AG09319 (cell line): ENCODE results near the gene DFFB.

Experiments used
- DNase-seq: peaks from one replicate; pipeline ENCODE4 v3.0.0-alpha.2; 2010; ENCODE audit warnings: low read depth; ENCODE audit errors: extremely low read depth
- CTCF ChIP-seq: IDR thresholded peaks from 2 replicates; pipeline ENCODE4 v1.5.1; 2011; ENCODE audit warnings: low read depth, mild to moderate bottlenecking, inconsistent platforms, low read length, moderate library complexity

The DFFB gene

GRCh38 chr1:3924825-3925220 lies 67.5 kb downstream of the DFFB start:
- TF ChIP-seq CTCF, result no peak
- DNase-seq, result no peak

- no peak for TF ChIP-seq CTCF
- DNase-seq, result no peak
Observed at GRCh38 chr1:3925256-3925655, 68.0 kb downstream of the DFFB start.

- TF ChIP-seq CTCF, result no peak
- DNase-seq, result no peak
Observed at GRCh38 chr1:3925762-3926161, 68.5 kb downstream of the DFFB start.

DNA sequence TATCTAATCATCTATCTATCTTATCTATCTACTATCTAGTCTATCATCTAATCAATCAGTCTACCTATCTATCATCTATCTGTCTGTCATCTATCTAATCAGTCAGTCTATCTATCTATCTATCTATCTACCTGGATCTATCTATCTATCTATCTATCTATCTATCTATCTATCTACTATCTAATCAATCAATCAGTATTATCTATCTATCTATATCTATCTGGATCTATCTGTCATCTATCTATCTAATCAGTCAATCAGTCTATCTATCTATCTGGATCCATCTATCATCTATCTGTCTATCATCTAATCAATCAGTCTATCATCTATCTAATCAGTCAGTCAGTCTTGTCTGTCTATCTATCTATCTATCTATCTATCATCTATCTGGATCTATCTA lies 69.7 kb downstream of the DFFB start:
- no peak for TF ChIP-seq CTCF

GRCh38 chr1:3928586-3928985 lies 71.3 kb downstream of the DFFB start:
- no peak for DNase-seq
- TF ChIP-seq CTCF, result no peak

More for the DNA sequence above, 69.7 kb downstream of the DFFB start:
- DNase-seq, result no peak

DNA sequence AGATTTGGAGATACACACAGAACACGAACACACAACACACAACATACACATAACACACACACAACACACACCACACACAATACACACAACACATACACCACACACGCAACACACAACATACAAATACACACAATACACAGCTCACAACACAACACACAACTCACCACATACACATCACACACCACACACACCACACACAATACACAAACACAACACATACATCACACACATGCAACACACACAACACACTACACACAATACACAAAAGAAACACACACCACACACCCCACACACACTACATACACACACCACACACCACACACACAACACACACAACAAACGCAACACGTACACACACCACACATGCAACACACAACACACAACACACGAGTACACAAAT lies 71.8 kb downstream of the DFFB start:
- no peak for DNase-seq
- no peak for TF ChIP-seq CTCF

DNA sequence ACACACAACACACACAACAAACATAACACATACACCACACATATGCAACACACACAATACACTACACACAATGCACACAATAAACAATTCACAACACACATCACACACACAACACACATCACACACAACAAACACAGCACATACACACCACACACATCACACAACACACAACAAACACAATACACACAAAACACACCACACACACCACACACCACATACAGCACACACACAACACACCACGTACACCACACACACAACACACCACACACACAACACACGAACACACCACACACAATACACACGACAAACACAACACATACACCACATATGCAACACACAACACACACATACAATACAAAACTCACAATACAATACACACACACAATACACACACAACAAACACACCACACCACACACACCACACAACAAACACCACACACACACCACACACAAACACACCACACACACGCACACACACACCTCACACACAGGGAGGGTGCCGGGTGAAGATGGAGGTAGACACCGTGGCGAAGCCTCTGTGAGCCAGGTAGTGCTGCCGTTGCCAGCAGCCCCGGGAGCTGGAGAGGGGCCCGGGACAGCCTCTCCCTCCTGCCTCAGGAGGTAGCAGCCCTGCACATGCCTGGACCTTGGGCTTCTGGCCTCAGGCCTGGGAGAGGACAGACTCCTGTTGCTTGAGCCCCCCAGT lies 73.2 kb downstream of the DFFB start:
- no peak for TF ChIP-seq CTCF
- no peak for DNase-seq
